Natural killer cell (primary cell): ENCODE measurements around the gene BORCS5. TPM values are rescaled to one million over a fixed set of nuclear protein-coding genes. Genes with fewer than 3 reads are reported as not detected.

ENCODE experiments used
- ATAC-seq, 3 donors: fragments of 150-1000 bp in 2 of 3; fragments of 200-7000 bp in 1 of 3; cut with Tn5 transposase; 1 replicate in 1 of 3; 2 replicates in 2 of 3; pipeline ENCODE4 v1.10.0; 2021; ENCODE audit warnings: mild to moderate bottlenecking in 2 of 3, moderate library complexity in 2 of 3
- DNase-seq, 2 donors: peaks; one replicate each; pipeline versions ENCODE4 v3.0.0 to v3.0.0-alpha.2; 2013 to 2021; ENCODE audit warnings: mixed read lengths in 1 of 2
- H3K27ac ChIP-seq: one replicate; pipeline ENCODE4 v1.5.1; 2013; ENCODE audit warnings: mild to moderate bottlenecking, low read length
- H3K27me3 ChIP-seq: one replicate; pipeline ENCODE4 v1.6.1; 2013; ENCODE audit warnings: low read length; ENCODE audit not compliant: control insufficient read depth, insufficient read depth
- H3K36me3 ChIP-seq: one replicate; pipeline ENCODE4 v1.6.1; 2013; ENCODE audit warnings: low read length; ENCODE audit not compliant: control insufficient read depth, insufficient read depth
- H3K4me1 ChIP-seq: one replicate; pipeline ENCODE4 v1.6.1; 2013; ENCODE audit warnings: low read length; ENCODE audit not compliant: control insufficient read depth, insufficient read depth
- H3K4me3 ChIP-seq: one replicate; pipeline ENCODE4 v1.5.1; 2013; ENCODE audit warnings: low read length
- H3K9me3 ChIP-seq: one replicate; pipeline ENCODE4 v1.6.1; 2013; ENCODE audit warnings: low read length; ENCODE audit not compliant: control insufficient read depth, insufficient read depth
- H3K27ac Mint-ChIP-seq, 2 donors: one replicate each; pipeline ENCODE4 v1.8.0; 2022; ENCODE audit warnings: mild to moderate bottlenecking in 2 of 2, mixed read lengths in 2 of 2, moderate library complexity in 1 of 2
- H3K27me3 Mint-ChIP-seq, 2 donors: one replicate each; pipeline ENCODE4 v1.8.0; 2022; ENCODE audit warnings: low read depth in 2 of 2, mixed read lengths in 2 of 2
- H3K36me3 Mint-ChIP-seq: one replicate; pipeline ENCODE4 v1.8.0; 2022; ENCODE audit warnings: mixed read lengths
- H3K4me1 Mint-ChIP-seq, 2 donors: one replicate each; pipeline ENCODE4 v1.8.0; 2022; ENCODE audit warnings: mixed read lengths in 2 of 2
- H3K4me3 Mint-ChIP-seq: one replicate; pipeline ENCODE4 v1.8.0; 2022; ENCODE audit warnings: mild to moderate bottlenecking, moderate library complexity, mixed read lengths
- H3K9me3 Mint-ChIP-seq, 2 donors: one replicate each; pipeline ENCODE4 v1.8.0; 2022; ENCODE audit warnings: mixed read lengths in 2 of 2
- CTCF ChIP-seq: fragments of 200-600 bp; IDR thresholded peaks from one replicate; pipeline ENCODE4 v1.8.0; 2022; ENCODE audit warnings: antibody characterized with exemption
- WGBS: methylation state at CpG from one replicate; pipeline ENCODE4 v1.1.7; 2013; ENCODE audit warnings: missing lambda C conversion rate; ENCODE audit not compliant: insufficient coverage; 5-methylcytosine and 5-hydroxymethylcytosine counted together
- intact Hi-C: fragments of 100-400 bp; cut with micrococcal nuclease; formaldehyde crosslinking; loops from one replicate; pipeline ENCODE4 v1.14.2; 2022
- total RNA-seq, 4 donors: library from RNA; stranded (reverse); fragments of 120-200 nt in 1 of 4; gene quantifications; one replicate each; pipeline versions ENCODE4 v1.2.3 to v1.2.4, GENCODE V29; 2013 to 2022

BORCS5 gene
- total RNA-seq, 3 donors from 2014 or later (not counting 1 experiment from before 2014, with no cell fraction given) = 28.5 to 32.8 (median 29.2) TPM

- Histone ChIP-seq H3K9me3 (no peaks in the 10 kb centered on the region), H3K27ac (no peak overlapping the region), H3K4me3 (no peak overlapping the region), H3K36me3 (no peaks in the 10 kb centered on the region), H3K4me1 (peaks cover 4% of the 10 kb centered on the region), H3K27me3 (no peaks in the 10 kb centered on the region)
- Mint-ChIP-seq H3K36me3 (no peaks in the 10 kb centered on the region), H3K4me1 (peaks cover 8 to 14% of the 10 kb centered on the region in 2 donors), H3K27ac (no peak overlapping the region), H3K4me3 (no peak overlapping the region), H3K27me3 (no peaks in the 10 kb centered on the region), H3K9me3 (no peaks in the 10 kb centered on the region)
- 80% methylated on average over 11 of the region's 11 CpGs for WGBS
- no peak for ATAC-seq
- peak in 1 of 2 donors; percentile 34 for DNase-seq
- intact Hi-C loops = no loop called here
- no peak for TF ChIP-seq CTCF
Measured at GRCh38 chr12:12505544-12506495, 148.9 kb downstream of the BORCS5 start.

- DNase-seq (no peak), ATAC-seq (no peak)
- no peak overlapping the region for H3K27ac Mint-ChIP-seq
- Histone ChIP-seq H3K27me3 (no peaks in the 10 kb centered on the region), H3K27ac (no peak overlapping the region), H3K4me1 (peaks cover 4% of the 10 kb centered on the region), H3K4me3 (no peak overlapping the region), H3K36me3 (no peaks in the 10 kb centered on the region), H3K9me3 (no peaks in the 10 kb centered on the region)
- intact Hi-C loops = no loop called here
- no peaks in the 10 kb centered on the region for H3K27me3 Mint-ChIP-seq
- H3K9me3 Mint-ChIP-seq = no peaks in the 10 kb centered on the region
- H3K4me3 Mint-ChIP-seq = no peak overlapping the region
- no peaks in the 10 kb centered on the region for H3K36me3 Mint-ChIP-seq
- peaks cover 8 to 14% of the 10 kb centered on the region in 2 donors for H3K4me1 Mint-ChIP-seq
- TF ChIP-seq CTCF = no peak
- WGBS = 98% methylated on average over 3 of the region's 3 CpGs
Measured at GRCh38 chr12:12506496-12506890, 149.6 kb downstream of the BORCS5 start.

GRCh38 chr12:12507121-12507520 lies 150.2 kb downstream of the BORCS5 start:
- no CpG with 5 or more reads among the region's 1 CpG for WGBS
- Histone ChIP-seq H3K27ac (no peak overlapping the region), H3K4me3 (no peak overlapping the region), H3K4me1 (peaks cover 4% of the 10 kb centered on the region), H3K27me3 (no peaks in the 10 kb centered on the region), H3K9me3 (no peaks in the 10 kb centered on the region), H3K36me3 (no peaks in the 10 kb centered on the region)
- TF ChIP-seq CTCF = no peak
- Mint-ChIP-seq H3K27me3 (no peaks in the 10 kb centered on the region), H3K9me3 (no peaks in the 10 kb centered on the region), H3K4me3 (no peak overlapping the region), H3K4me1 (peaks cover 8 to 14% of the 10 kb centered on the region in 2 donors), H3K36me3 (no peaks in the 10 kb centered on the region), H3K27ac (no peak overlapping the region)
- no peak for ATAC-seq
- DNase-seq = no peak
- intact Hi-C loops = no loop called here
